ENCODE results near the gene DUSP22. TPM values are rescaled to one million over a fixed set of nuclear protein-coding genes. Genes with fewer than 3 reads are reported as not detected.

Gene DUSP22
- total and polyA plus RNA-seq, 2 of the 8 experiments (the other 6 are each of a cell fraction or from before 2014, with no cell fraction given), result 15.5 to 32.4 TPM

DNA sequence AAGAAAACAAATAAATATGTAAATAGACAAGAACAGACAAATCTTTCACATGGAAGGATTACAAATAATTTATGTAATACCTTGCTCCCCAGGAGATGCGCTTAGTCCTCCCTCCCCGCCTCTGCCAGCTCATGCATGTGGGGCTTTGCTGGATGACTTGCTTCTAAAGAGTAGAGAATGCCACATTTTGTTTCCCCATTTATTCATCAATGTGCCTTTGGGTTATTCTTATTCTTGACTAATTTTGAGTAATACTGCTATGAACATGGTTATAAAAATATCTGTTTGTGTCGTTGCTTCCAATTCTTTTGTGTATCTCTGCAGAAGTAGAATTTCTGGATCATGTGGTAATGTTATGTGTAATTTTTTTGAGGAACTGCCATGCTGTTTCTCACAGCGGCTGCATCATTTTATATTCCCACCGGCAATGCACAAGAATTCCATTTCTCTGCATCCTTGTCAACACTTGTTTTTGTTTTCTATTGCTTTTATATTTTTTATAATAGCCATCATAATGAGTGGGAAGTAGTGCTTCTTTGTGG, 23.8 kb upstream of the DUSP22 start (continued):
- TF ChIP-seq CHD7 (IDR thresholded peaks at IDR 0.05; ENCODE audit: insufficient replicate concordance, low read length) (no peak), TAF7 (optimal IDR thresholded peaks at IDR 0.05; ENCODE audit: borderline replicate concordance, low read depth, low read length) (no peak), EZH2 (IDR thresholded peaks at IDR 0.05; ENCODE audit: low read depth, low read length, severe bottlenecking) (no peak), CREB1 (IDR thresholded peaks at IDR 0.05) (no peak), JUND (IDR thresholded peaks at IDR 0.05; ENCODE audit: low read length) (no peak)
